Thoracic aorta (tissue), 2 donors: ENCODE measurements around the gene KLF6. TPM values are rescaled to one million over a fixed set of nuclear protein-coding genes. Genes with fewer than 3 reads are reported as not detected.

Source experiments
- ATAC-seq: fragments of 150-250 bp; one replicate; pipeline ENCODE4 v1.8.0; 2017; ENCODE audit warnings: low read depth; ENCODE audit not compliant: insufficient number of reproducible peaks, low FRiP score
- DNase-seq: peaks from one replicate; pipeline ENCODE4 v3.0.0-alpha.2; 2020; ENCODE audit warnings: low spot score
- H3K27ac ChIP-seq, 2 donors: fragments of 200-600 bp; sonication (generic); 1 replicate in 1 of 2; 2 replicates in 1 of 2; pipeline ENCODE4 v1.5.1; 2016; ENCODE audit warnings: mild to moderate bottlenecking in 2 of 2, moderate library complexity in 2 of 2
- H3K27me3 ChIP-seq: fragments of 200-600 bp; sonication (generic); replicated peaks from 2 replicates; pipeline ENCODE4 v1.6.0; 2016; ENCODE audit warnings: mild to moderate bottlenecking; ENCODE audit not compliant: insufficient read depth
- H3K36me3 ChIP-seq: fragments of 200-600 bp; sonication (generic); one replicate; pipeline ENCODE4 v1.5.1; 2016
- H3K4me1 ChIP-seq, 2 donors: fragments of 200-600 bp; sonication (generic); 1 replicate in 1 of 2; 2 replicates in 1 of 2; pipeline versions ENCODE4 v1.5.1 to v1.6.0; 2016; ENCODE audit warnings: low read depth in 2 of 2, mild to moderate bottlenecking in 1 of 2; ENCODE audit not compliant: control insufficient read depth in 1 of 2
- H3K4me3 ChIP-seq: fragments of 200-600 bp; sonication (generic); 2 replicates; pipeline ENCODE4 v1.5.1; 2016; ENCODE audit warnings: mild to moderate bottlenecking
- H3K9me3 ChIP-seq: fragments of 200-600 bp; sonication (generic); 2 replicates; pipeline ENCODE4 v1.5.1; 2016
- total RNA-seq, 2 donors: library from RNA; depleted of rRNA; stranded (reverse); fragments of >200 nt; gene quantifications; one replicate each; pipeline versions ENCODE4 v1.1.0 to v1.2.3, GENCODE V29; 2016
- TF ChIP-seq, protein P1 (sequence below): fragments of 200-600 bp; sonication (generic); IDR thresholded peaks from one replicate; pipeline ENCODE4 v1.5.1; 2019; ENCODE audit warnings: antibody characterized with exemption

The KLF6 gene
- total RNA-seq, 2 donors from 2014 or later, result 170 to 201 TPM

DNA sequence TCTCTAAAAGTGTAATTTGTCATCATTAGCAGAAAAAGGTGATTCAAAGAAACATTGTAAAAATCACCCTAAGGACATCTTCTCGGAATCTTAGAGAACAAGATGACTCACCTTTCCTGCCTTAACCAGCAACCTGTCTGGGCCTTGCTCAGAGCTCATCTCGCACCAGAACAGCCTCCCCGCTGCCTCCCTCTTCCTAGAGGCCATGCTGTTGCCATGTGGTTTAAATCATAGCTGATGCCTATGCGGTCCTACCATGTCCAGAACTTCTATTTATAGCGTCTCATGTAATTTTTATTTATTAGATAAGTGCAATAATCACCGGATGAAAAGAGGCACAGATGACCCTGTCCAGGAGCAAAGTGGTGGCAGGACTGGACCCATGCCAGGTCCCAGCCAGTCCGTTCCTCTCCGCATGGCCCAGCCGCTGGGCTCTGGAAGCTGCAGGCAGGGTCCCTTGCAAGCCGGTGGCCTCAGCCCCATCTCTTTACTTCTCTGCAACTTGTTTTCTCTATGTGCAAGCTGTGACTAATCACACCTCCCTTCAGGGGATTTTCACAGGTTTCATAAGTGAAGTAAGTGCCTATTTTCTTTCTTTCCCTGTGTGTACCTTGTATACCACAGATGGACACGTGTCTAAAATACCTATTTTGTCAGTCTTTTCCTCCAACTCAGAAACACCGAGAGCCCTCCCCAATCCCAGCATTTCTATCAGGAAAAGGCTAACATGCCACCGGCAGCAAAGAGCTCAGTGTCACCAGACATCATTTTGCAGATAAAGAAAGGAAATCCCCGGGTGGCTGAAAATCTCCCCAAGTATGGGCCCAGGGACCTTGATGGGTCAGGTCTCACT, 27.1 kb downstream of the KLF6 start:
- no peaks in the 10 kb centered on the region for H3K36me3 ChIP-seq
- TF ChIP-seq, protein P1, sequence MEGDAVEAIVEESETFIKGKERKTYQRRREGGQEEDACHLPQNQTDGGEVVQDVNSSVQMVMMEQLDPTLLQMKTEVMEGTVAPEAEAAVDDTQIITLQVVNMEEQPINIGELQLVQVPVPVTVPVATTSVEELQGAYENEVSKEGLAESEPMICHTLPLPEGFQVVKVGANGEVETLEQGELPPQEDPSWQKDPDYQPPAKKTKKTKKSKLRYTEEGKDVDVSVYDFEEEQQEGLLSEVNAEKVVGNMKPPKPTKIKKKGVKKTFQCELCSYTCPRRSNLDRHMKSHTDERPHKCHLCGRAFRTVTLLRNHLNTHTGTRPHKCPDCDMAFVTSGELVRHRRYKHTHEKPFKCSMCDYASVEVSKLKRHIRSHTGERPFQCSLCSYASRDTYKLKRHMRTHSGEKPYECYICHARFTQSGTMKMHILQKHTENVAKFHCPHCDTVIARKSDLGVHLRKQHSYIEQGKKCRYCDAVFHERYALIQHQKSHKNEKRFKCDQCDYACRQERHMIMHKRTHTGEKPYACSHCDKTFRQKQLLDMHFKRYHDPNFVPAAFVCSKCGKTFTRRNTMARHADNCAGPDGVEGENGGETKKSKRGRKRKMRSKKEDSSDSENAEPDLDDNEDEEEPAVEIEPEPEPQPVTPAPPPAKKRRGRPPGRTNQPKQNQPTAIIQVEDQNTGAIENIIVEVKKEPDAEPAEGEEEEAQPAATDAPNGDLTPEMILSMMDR, result no peak
- H3K4me3 ChIP-seq, result no peak overlapping the region
- no peak overlapping the region for H3K27ac ChIP-seq
- DNase-seq (no peak), ATAC-seq (no peak)
- H3K9me3 ChIP-seq, result no peaks in the 10 kb centered on the region
- H3K27me3 ChIP-seq, result no peaks in the 10 kb centered on the region
- peaks cover 14 to 27% of the 10 kb centered on the region in 2 donors for H3K4me1 ChIP-seq

DNA sequence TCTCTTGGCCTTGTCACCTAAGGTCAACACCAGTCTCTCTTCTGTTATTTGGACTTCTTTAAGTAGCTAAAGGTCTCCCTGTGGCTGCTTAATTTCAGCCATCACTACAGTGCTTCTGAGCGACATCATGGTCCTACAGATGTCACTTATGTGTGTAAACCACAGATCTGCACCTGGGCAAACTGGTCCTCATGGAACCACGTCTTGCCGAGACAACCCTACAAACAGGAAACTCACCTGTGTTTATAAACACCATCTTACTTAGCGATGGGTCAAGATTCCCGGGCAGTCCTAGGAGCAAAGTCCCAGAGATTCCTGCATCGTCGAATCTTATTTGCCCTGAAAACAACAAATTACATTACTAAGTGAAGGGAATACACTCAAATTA, 27.8 kb downstream of the KLF6 start:
- Histone ChIP-seq H3K36me3 (no peaks in the 10 kb centered on the region), H3K4me3 (no peak overlapping the region), H3K9me3 (no peaks in the 10 kb centered on the region), H3K4me1 (peaks cover 14 to 27% of the 10 kb centered on the region in 2 donors), H3K27ac (no peak overlapping the region), H3K27me3 (no peaks in the 10 kb centered on the region)
- TF ChIP-seq, protein P1, result no peak
- no peak for DNase-seq
- ATAC-seq, result no peak

DNA sequence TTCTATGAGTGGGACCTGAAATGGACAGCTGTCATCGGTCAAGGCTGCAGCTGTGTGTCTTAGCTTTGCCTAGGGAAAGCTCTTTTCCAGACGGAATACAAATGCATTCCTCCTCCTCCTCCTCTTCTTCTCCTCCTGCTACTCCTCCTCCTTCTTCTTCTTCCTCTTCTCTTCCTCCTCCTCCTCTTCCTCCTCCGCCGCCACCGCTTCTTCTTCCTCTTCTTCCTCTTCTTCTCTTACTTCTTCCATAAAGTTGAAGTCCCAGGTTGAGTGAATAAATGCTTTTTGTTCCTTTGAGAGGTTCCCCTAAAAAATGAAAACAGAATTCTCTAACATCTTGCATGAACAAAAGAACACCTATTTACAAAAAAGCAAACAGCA, 28.7 kb downstream of the KLF6 start:
- Histone ChIP-seq H3K36me3 (no peaks in the 10 kb centered on the region), H3K27me3 (no peaks in the 10 kb centered on the region), H3K9me3 (no peaks in the 10 kb centered on the region), H3K4me1 (peaks cover 14 to 27% of the 10 kb centered on the region in 2 donors), H3K27ac (peak overlapping the region in 1 of 2 donors; percentile 68), H3K4me3 (no peak overlapping the region)
- no peak for DNase-seq
- TF ChIP-seq, protein P1, result no peak
- no peak for ATAC-seq

DNA sequence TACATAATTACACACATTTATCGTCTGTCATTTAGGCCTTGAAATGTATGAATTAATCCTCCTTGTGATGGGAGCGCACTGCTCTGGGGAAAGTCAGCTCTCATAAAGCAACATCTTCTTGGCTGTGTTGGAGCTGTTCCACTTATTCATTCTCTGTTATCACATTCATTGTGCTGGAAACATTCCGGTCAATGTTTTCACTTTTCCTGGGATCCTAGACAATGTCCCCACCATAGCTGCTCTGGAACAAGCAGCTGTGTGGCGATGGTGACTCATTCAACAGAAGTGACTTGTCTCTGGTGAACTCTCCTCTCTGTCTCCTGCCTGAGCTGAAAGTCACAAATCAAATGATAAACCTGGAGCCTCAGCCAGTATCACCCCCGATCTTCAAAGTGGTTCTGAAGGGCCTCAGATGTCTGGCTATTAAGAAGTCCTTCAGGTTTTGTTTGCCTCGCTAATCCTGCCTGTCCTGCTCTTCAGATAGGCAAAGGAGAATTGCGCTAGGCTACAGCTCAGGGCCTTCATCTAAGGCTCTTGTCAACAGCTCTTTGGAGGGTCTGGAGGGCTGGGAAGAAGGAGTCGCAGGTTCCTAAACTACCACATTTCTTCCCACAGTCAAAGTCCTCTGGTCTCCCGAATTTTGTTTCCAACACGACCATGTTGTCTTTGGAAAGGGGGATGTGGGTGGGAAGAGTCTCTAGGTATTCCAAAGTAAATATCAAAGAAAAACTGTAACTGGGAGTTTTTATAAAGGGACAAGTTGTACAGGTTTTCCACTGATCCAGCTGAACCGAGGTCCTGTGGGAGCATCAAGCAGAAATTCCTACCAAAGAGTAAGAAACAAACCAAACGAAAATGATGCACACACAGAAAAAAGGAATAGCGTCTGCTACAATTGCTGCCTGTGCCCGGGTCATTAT, 29.3 kb downstream of the KLF6 start:
- Histone ChIP-seq H3K27me3 (no peaks in the 10 kb centered on the region), H3K9me3 (no peaks in the 10 kb centered on the region), H3K4me3 (no peak overlapping the region), H3K36me3 (no peaks in the 10 kb centered on the region), H3K4me1 (peaks cover 14 to 30% of the 10 kb centered on the region in 2 donors), H3K27ac (peak overlapping the region; percentile 68 to 69)
- DNase-seq (no peak), ATAC-seq (peak; percentile 60)
- TF ChIP-seq, protein P1, result no peak
